ENCODE data around the gene INAVA.

The INAVA gene

DNA sequence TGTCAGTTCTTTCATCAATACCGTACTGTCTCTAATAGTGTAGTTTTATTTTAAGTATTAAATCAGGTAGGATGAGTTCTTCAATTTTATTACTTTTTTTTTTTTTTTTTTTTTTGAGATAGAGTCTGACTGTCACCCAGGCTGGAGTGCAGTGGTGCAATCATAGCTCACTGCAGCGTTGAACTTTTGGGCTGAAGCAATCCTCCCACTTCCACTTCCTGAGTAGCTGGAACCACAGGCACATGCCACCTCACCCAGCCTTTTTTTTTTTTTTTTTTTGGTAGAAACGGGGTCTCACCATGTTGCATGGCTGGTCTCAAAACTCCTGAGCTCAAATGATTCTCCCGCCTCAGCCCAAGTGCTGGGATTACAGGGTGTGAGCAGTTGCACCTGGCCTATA, 44.3 kb downstream of the INAVA start:
- Histone ChIP-seq H3K9me3 (replicated peaks; ENCODE audit: insufficient read depth, low read length) (no peaks in the 10 kb centered on the region), H3K27ac (ENCODE audit: low read length) (no peak overlapping the region), H3K36me3 (replicated peaks; ENCODE audit: insufficient read depth, low read length) (no peaks in the 10 kb centered on the region), H2AFZ (ENCODE audit: low read length) (no peak overlapping the region), H3K4me2 (ENCODE audit: low read depth, low read length) (no peak overlapping the region), H3K27me3 (replicated peaks; ENCODE audit: insufficient read depth, low read length) (no peaks in the 10 kb centered on the region), H3K9me2 (replicated peaks; ENCODE audit: insufficient read depth, low read length) (no peaks in the 10 kb centered on the region), H3K9ac (ENCODE audit: low read length) (no peak overlapping the region), H3F3A (ENCODE audit: insufficient read depth, low read length) (no peaks in the 10 kb centered on the region), H3K4me1 (ENCODE audit: low read length) (no peaks in the 10 kb centered on the region), H4K20me1 (ENCODE audit: insufficient read depth, low read length) (no peaks in the 10 kb centered on the region), H3K79me2 (ENCODE audit: low read length) (no peaks in the 10 kb centered on the region), H3K4me3 (ENCODE audit: low read length) (no peak overlapping the region)
- DNase-seq = no peak
- TF ChIP-seq, protein P1, sequence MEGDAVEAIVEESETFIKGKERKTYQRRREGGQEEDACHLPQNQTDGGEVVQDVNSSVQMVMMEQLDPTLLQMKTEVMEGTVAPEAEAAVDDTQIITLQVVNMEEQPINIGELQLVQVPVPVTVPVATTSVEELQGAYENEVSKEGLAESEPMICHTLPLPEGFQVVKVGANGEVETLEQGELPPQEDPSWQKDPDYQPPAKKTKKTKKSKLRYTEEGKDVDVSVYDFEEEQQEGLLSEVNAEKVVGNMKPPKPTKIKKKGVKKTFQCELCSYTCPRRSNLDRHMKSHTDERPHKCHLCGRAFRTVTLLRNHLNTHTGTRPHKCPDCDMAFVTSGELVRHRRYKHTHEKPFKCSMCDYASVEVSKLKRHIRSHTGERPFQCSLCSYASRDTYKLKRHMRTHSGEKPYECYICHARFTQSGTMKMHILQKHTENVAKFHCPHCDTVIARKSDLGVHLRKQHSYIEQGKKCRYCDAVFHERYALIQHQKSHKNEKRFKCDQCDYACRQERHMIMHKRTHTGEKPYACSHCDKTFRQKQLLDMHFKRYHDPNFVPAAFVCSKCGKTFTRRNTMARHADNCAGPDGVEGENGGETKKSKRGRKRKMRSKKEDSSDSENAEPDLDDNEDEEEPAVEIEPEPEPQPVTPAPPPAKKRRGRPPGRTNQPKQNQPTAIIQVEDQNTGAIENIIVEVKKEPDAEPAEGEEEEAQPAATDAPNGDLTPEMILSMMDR (IDR thresholded peaks at IDR 0.05; ENCODE audit: low read length) = no peak
- TF ChIP-seq EZH2 (optimal IDR thresholded peaks at IDR 0.05; ENCODE audit: low read depth, low read length) (no peak), EZH2phosphoT487 (IDR thresholded peaks at IDR 0.05; ENCODE audit: low read length) (no peak)

DNA sequence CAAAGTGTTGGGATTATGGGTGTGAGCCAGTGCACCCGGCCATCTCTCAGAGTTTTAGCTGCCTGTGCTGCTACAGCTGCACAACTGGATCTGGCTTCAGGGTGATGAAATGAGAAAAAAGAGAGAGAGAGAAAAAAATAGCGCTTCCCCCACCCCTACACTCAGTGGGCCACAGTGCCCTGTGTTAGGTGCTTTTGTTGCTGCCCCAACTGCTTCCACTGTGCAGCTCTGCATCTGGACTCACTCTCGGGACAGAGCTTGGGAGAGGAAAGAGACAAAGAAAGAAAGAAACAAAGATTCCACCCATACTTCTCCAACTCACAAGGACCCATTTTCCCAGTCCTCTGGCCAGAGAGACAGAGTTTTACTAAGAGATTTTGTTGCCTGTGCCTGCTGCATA, 50.4 kb downstream of the INAVA start:
- no peaks in the 10 kb centered on the region for H3K9me2 ChIP-seq (replicated peaks; ENCODE audit: insufficient read depth, low read length)
- H3K9ac ChIP-seq (ENCODE audit: low read length) = no peak overlapping the region
- TF ChIP-seq EZH2 (optimal IDR thresholded peaks at IDR 0.05; ENCODE audit: low read depth, low read length) = no peak
- TF ChIP-seq EZH2phosphoT487 (IDR thresholded peaks at IDR 0.05; ENCODE audit: low read length) = no peak
- TF ChIP-seq, protein P1 (IDR thresholded peaks at IDR 0.05; ENCODE audit: low read length) = no peak
- H3K4me1 ChIP-seq (ENCODE audit: low read length) = no peaks in the 10 kb centered on the region
- H3K9me3 ChIP-seq (replicated peaks; ENCODE audit: insufficient read depth, low read length) = no peaks in the 10 kb centered on the region
- no peaks in the 10 kb centered on the region for H3F3A ChIP-seq (ENCODE audit: insufficient read depth, low read length)
- no peak overlapping the region for H3K4me3 ChIP-seq (ENCODE audit: low read length)
- no peaks in the 10 kb centered on the region for H4K20me1 ChIP-seq (ENCODE audit: insufficient read depth, low read length)
- DNase-seq = no peak
- H3K4me2 ChIP-seq (ENCODE audit: low read depth, low read length) = no peak overlapping the region
- H3K36me3 ChIP-seq (replicated peaks; ENCODE audit: insufficient read depth, low read length) = no peaks in the 10 kb centered on the region
- no peaks in the 10 kb centered on the region for H3K79me2 ChIP-seq (ENCODE audit: low read length)
- H3K27ac ChIP-seq (ENCODE audit: low read length) = no peak overlapping the region
- no peaks in the 10 kb centered on the region for H3K27me3 ChIP-seq (replicated peaks; ENCODE audit: insufficient read depth, low read length)
- no peak overlapping the region for H2AFZ ChIP-seq (ENCODE audit: low read length)

DNA sequence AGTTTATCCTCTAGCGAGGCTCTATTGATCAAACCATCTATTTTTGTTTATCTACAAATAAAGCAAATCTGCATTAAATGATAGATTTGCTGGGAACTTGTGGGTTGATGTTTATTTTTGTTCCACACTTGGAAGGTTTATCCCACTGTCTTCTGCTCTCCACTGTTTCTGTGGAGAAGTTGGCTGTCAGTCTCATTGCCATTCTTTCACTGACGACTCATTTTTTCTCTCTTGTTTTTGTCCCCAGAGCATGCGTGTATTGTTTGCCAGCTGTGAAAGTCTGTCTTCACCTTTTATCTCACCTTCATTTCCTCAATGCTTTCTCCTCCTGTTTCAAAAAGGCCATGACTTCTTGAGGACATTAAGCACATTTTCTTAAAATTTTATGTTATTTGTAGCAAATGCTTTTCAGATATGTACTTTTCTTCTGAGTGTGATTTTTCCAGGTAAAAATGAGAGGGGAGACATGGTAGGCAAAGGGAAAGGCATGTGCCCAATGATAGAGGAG, 52.4 kb downstream of the INAVA start:
- Histone ChIP-seq H3K9me3 (replicated peaks; ENCODE audit: insufficient read depth, low read length) (no peaks in the 10 kb centered on the region), H3K27me3 (replicated peaks; ENCODE audit: insufficient read depth, low read length) (no peaks in the 10 kb centered on the region), H3K9me2 (replicated peaks; ENCODE audit: insufficient read depth, low read length) (no peaks in the 10 kb centered on the region), H3K79me2 (ENCODE audit: low read length) (no peaks in the 10 kb centered on the region), H3F3A (ENCODE audit: insufficient read depth, low read length) (no peaks in the 10 kb centered on the region), H3K27ac (ENCODE audit: low read length) (no peak overlapping the region), H3K4me3 (ENCODE audit: low read length) (no peak overlapping the region), H3K36me3 (replicated peaks; ENCODE audit: insufficient read depth, low read length) (no peaks in the 10 kb centered on the region), H4K20me1 (ENCODE audit: insufficient read depth, low read length) (no peaks in the 10 kb centered on the region), H3K9ac (ENCODE audit: low read length) (no peak overlapping the region), H3K4me1 (ENCODE audit: low read length) (no peaks in the 10 kb centered on the region), H2AFZ (ENCODE audit: low read length) (no peak overlapping the region), H3K4me2 (ENCODE audit: low read depth, low read length) (no peak overlapping the region)
- TF ChIP-seq EZH2 (optimal IDR thresholded peaks at IDR 0.05; ENCODE audit: low read depth, low read length) = no peak
- TF ChIP-seq, protein P1 (IDR thresholded peaks at IDR 0.05; ENCODE audit: low read length) = no peak
- DNase-seq = no peak

Data from MM.1S (cell line).